Upper lobe of left lung (tissue), 6 donors: ENCODE data around the gene IL1RAPL1. TPM values are rescaled to one million over a fixed set of nuclear protein-coding genes. Genes with fewer than 3 reads are reported as not detected.

Experiments used
- ATAC-seq, 2 donors: fragments of 200-7000 bp; cut with Tn5 transposase; one replicate each; pipeline ENCODE4 v1.9.1; 2022; ENCODE audit warnings: mild to moderate bottlenecking in 2 of 2, moderate library complexity in 2 of 2; ENCODE audit not compliant: low FRiP score in 2 of 2
- DNase-seq, 2 donors: peaks; one replicate each; pipeline ENCODE4 v3.0.0-alpha.2; 2019 to 2020
- H3K27ac ChIP-seq, 4 donors: fragments of 200-600 bp; sonication (generic); one replicate each; pipeline ENCODE4 v1.5.1; 2016 to 2019
- H3K27me3 ChIP-seq, 4 donors: fragments of 200-600 bp; sonication (generic); one replicate each; pipeline ENCODE4 v1.5.1; 2017 to 2019
- H3K36me3 ChIP-seq, 4 donors: fragments of 200-600 bp; sonication (generic); one replicate each; pipeline ENCODE4 v1.5.1; 2016 to 2019
- H3K4me1 ChIP-seq, 4 donors: fragments of 200-600 bp; sonication (generic); one replicate each; pipeline ENCODE4 v1.5.1; 2018 to 2019
- H3K4me3 ChIP-seq, 4 donors: fragments of 200-600 bp; sonication (generic); one replicate each; pipeline ENCODE4 v1.5.1; 2017 to 2019; ENCODE audit warnings: mild to moderate bottlenecking in 2 of 4, moderate library complexity in 1 of 4
- H3K9me3 ChIP-seq, 4 donors: fragments of 200-600 bp; sonication (generic); one replicate each; pipeline ENCODE4 v1.5.1; 2018 to 2019
- EP300 ChIP-seq, 4 donors: sonication (generic); formaldehyde crosslinking; IDR thresholded peaks; one replicate each; pipeline ENCODE4 v1.5.1; 2017; ENCODE audit warnings: antibody characterized with exemption in 4 of 4, control low read depth in 2 of 4
- POLR2A ChIP-seq, 4 donors: fragments of 450-650 bp; IDR thresholded peaks; one replicate each; pipeline ENCODE4 v1.5.1; 2016 to 2017; ENCODE audit warnings: antibody characterized with exemption in 4 of 4, mild to moderate bottlenecking in 2 of 4
- POLR2AphosphoS5 ChIP-seq, 2 donors: sonication (generic); formaldehyde crosslinking; IDR thresholded peaks; one replicate each; pipeline ENCODE4 v1.5.1; 2017; ENCODE audit warnings: antibody characterized with exemption in 2 of 2
- WGBS, 2 donors: methylation state at CpG; one replicate each; pipeline ENCODE4 v1.1.5; 2017 to 2018; 5-methylcytosine and 5-hydroxymethylcytosine counted together
- total RNA-seq, 6 donors: library from RNA; depleted of rRNA in 4 of 6; stranded (reverse); fragments of >200 nt in 4 of 6; gene quantifications; one replicate each; pipeline versions ENCODE4 v1.1.0 to v1.2.1, GENCODE V29; 2016 to 2021
- TF ChIP-seq, protein P1 (sequence below), 6 experiments: fragments of 450-650 bp in 4 of 6; fragments of 200-600 bp in 2 of 6; sonication (generic) in 2 of 6; IDR thresholded peaks; one replicate each; pipeline ENCODE4 v1.5.1; 2016 to 2019; ENCODE audit warnings: antibody characterized with exemption in 6 of 6
- donor health status: DM: no; HTN: no; CAD: no; lungs with moderate emphysema.
- donor health status: DM: no; HTN: yes; CAD: no; lungs with severe emphysema.

Gene IL1RAPL1
- total RNA-seq, 6 donors from 2014 or later: 0.09 to 0.46 (median 0.33) TPM; not detected in 3

DNA sequence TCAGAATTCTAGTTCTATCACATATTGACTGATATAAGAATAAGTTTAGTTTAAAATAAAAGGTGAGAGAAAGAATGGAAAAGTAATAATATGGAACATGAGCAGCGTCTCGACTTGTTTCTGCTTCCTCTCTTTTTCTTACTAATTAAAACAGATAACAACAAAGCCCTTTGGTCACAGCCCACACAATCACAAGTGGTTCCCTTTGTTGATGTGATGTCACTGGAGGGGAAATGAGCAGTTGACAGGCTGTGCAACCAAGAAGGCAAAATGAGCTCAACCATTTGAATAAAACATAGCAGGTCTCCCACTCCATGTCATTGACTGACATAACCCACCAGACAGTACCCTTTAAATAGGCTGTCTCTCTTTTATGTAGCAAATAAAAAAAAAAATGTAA is 1285.6 kb downstream of the IL1RAPL1 start:
- H3K4me3 ChIP-seq: no peak overlapping the region
- no peaks in the 10 kb centered on the region for H3K36me3 ChIP-seq
- H3K9me3 ChIP-seq: no peaks in the 10 kb centered on the region
- H3K27me3 ChIP-seq: no peaks in the 10 kb centered on the region
- DNase-seq: no peak
- TF ChIP-seq POLR2A (IDR thresholded peaks at IDR 0.05) (no peak), EP300 (IDR thresholded peaks at IDR 0.05) (no peak), POLR2AphosphoS5 (IDR thresholded peaks at IDR 0.05) (no peak)
- TF ChIP-seq, protein P1, sequence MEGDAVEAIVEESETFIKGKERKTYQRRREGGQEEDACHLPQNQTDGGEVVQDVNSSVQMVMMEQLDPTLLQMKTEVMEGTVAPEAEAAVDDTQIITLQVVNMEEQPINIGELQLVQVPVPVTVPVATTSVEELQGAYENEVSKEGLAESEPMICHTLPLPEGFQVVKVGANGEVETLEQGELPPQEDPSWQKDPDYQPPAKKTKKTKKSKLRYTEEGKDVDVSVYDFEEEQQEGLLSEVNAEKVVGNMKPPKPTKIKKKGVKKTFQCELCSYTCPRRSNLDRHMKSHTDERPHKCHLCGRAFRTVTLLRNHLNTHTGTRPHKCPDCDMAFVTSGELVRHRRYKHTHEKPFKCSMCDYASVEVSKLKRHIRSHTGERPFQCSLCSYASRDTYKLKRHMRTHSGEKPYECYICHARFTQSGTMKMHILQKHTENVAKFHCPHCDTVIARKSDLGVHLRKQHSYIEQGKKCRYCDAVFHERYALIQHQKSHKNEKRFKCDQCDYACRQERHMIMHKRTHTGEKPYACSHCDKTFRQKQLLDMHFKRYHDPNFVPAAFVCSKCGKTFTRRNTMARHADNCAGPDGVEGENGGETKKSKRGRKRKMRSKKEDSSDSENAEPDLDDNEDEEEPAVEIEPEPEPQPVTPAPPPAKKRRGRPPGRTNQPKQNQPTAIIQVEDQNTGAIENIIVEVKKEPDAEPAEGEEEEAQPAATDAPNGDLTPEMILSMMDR (IDR thresholded peaks at IDR 0.05): no peak
- WGBS, 2 donors: 51 to 77% methylated on average over 2 of the region's 2 CpGs
- no peak overlapping the region for H3K27ac ChIP-seq
- no peak for ATAC-seq
- no peaks in the 10 kb centered on the region for H3K4me1 ChIP-seq

DNA sequence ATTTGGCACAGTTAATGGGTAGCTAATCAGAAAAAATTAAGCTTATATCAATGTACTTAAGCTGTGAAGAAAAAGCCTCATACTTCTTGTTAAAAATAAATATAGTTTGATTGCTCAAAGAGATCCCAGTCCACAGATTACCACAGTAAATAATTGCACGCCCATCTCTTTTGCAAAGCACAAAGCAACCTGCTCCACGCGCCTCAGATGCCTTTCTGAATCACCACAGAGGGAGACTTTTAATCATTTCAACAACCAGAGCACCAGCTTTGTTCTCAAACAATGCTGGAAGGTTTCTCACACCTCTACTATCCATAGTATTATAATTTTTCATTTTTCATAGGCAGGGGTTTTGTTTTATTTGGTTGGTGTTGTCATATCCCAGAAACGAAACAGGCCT is 1289.5 kb downstream of the IL1RAPL1 start:
- H3K4me3 ChIP-seq: no peak overlapping the region
- 71 to 84% methylated on average over 4 of the region's 4 CpGs for WGBS, 2 donors
- H3K27ac ChIP-seq: no peak overlapping the region
- H3K4me1 ChIP-seq: no peaks in the 10 kb centered on the region
- H3K27me3 ChIP-seq: no peaks in the 10 kb centered on the region
- DNase-seq (no peak), ATAC-seq (no peak)
- TF ChIP-seq POLR2AphosphoS5 (IDR thresholded peaks at IDR 0.05) (no peak), EP300 (IDR thresholded peaks at IDR 0.05) (no peak), POLR2A (IDR thresholded peaks at IDR 0.05) (no peak)
- TF ChIP-seq, protein P1 (IDR thresholded peaks at IDR 0.05): no peak
- H3K9me3 ChIP-seq: no peaks in the 10 kb centered on the region
- no peaks in the 10 kb centered on the region for H3K36me3 ChIP-seq

DNA sequence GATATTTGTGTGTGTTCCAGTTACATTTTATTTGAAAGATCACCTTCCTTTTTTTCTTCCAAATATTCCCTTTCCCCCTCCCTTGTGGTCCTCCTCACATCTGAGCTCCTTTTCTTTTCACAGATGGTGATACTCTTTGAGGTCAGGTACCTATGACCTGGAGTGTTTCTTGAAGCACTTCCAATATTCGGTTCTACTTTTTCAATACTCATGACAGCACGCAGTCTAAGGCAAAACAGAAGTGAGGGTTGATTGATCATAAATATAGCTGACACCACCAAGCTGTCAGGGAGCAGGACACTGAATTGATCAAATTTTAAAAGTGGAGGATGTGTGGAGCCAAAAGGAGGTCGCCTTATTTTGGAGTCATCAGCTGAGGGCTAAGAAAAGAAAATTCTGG is 1293.7 kb downstream of the IL1RAPL1 start:
- ATAC-seq (no peak), DNase-seq (no peak)
- Histone ChIP-seq H3K9me3 (no peaks in the 10 kb centered on the region), H3K27me3 (no peaks in the 10 kb centered on the region), H3K27ac (no peak overlapping the region), H3K4me1 (no peaks in the 10 kb centered on the region), H3K4me3 (no peak overlapping the region), H3K36me3 (no peaks in the 10 kb centered on the region)
- WGBS, 2 donors: 51 to 82% methylated on average over 3 of the region's 3 CpGs
- no peak for TF ChIP-seq EP300 (IDR thresholded peaks at IDR 0.05)
- TF ChIP-seq, protein P1 (IDR thresholded peaks at IDR 0.05): no peak
- TF ChIP-seq POLR2AphosphoS5 (IDR thresholded peaks at IDR 0.05): no peak
- TF ChIP-seq POLR2A (IDR thresholded peaks at IDR 0.05): no peak

DNA sequence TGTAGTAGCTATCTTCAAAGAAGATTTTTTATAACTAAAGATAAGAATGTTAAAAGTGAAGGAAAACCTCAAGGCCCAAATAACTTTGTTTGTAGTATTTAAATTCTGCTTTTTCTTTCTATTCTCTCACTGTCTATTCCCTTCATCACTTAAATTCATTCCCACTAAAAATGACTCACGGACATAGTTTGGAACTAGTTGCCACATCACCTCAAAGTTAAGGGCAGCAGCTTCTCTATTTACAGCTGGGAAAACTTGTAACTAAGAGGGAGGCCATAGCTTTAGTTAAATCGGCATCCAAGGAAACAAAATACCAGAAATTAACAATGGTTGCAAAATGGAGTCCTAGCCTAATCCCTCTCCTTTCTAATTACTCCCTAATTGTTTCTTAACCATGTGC is 1302.8 kb downstream of the IL1RAPL1 start:
- ATAC-seq: no peak
- WGBS, 2 donors: 79 to 94% methylated on average over 2 of the region's 2 CpGs
- no peaks in the 10 kb centered on the region for H3K27me3 ChIP-seq
- no peak for TF ChIP-seq EP300 (IDR thresholded peaks at IDR 0.05)
- no peak for TF ChIP-seq POLR2AphosphoS5 (IDR thresholded peaks at IDR 0.05)
- TF ChIP-seq, protein P1 (IDR thresholded peaks at IDR 0.05): no peak
- TF ChIP-seq POLR2A (IDR thresholded peaks at IDR 0.05): no peak
- H3K4me3 ChIP-seq: no peak overlapping the region
- H3K27ac ChIP-seq: no peak overlapping the region
- H3K4me1 ChIP-seq: no peaks in the 10 kb centered on the region
- no peaks in the 10 kb centered on the region for H3K9me3 ChIP-seq
- no peaks in the 10 kb centered on the region for H3K36me3 ChIP-seq
- no peak for DNase-seq

DNA sequence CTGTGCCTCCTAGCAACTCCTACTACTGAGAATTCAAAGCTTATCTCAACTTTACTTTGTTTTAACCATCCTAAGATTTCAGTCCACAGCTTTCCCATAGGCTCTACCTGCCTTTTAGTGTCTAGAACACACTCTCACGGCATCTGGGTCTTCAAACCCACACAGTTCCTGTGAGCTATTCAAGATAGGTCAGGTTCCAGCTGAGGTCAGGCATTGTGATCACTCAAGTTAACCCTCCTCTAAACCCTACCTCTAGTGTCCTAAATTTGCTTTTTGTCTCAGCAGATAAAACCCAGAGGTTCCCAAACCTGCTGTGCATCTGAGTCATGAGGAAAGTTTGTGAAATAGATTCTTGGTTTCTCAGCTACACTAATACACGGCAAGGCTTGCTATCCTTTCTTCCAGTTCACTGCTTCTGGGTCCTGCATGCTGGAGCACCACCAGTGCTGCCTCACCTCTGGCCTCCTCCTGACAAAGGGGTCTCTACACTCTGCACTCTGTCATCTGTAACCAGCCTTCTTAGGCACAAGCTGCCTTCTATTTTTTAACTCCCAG is 1303.5 kb downstream of the IL1RAPL1 start:
- Histone ChIP-seq H3K4me3 (no peak overlapping the region), H3K27ac (no peak overlapping the region), H3K36me3 (no peaks in the 10 kb centered on the region), H3K4me1 (no peaks in the 10 kb centered on the region), H3K9me3 (no peaks in the 10 kb centered on the region), H3K27me3 (no peaks in the 10 kb centered on the region)
- DNase-seq (no peak), ATAC-seq (no peak)
- 74 to 80% methylated on average over 2 of the region's 2 CpGs for WGBS, 2 donors
- TF ChIP-seq POLR2AphosphoS5 (IDR thresholded peaks at IDR 0.05) (no peak), POLR2A (IDR thresholded peaks at IDR 0.05) (no peak), EP300 (IDR thresholded peaks at IDR 0.05) (no peak)
